WTC11 (cell line): ENCODE measurements around the gene ARL5B.

ENCODE experiments used
- ARID4B ChIP-seq: sonication (generic); formaldehyde crosslinking; IDR thresholded peaks from 2 replicates; pipeline ENCODE4 v1.8.0; 2023; ENCODE audit warnings: missing genetic modification reagents, mild to moderate bottlenecking, borderline replicate concordance
- CBFB ChIP-seq: sonication (generic); formaldehyde crosslinking; IDR thresholded peaks from 2 replicates; pipeline ENCODE4 v1.8.1; 2022; ENCODE audit warnings: mild to moderate bottlenecking, low read depth, missing genetic modification reagents
- CREB1 ChIP-seq: sonication (generic); formaldehyde crosslinking; IDR thresholded peaks from 2 replicates; pipeline ENCODE4 v1.8.0; 2023; ENCODE audit warnings: mild to moderate bottlenecking, missing genetic modification reagents
- CTCF ChIP-seq: fragments of 200-600 bp; IDR thresholded peaks from 2 replicates; pipeline ENCODE4 v1.8.0; 2022; ENCODE audit warnings: antibody characterized with exemption
- FOXJ3 ChIP-seq: sonication (generic); formaldehyde crosslinking; IDR thresholded peaks from 2 replicates; pipeline ENCODE4 v1.9.0; 2021; ENCODE audit warnings: missing genetic modification reagents, mild to moderate bottlenecking, borderline replicate concordance
- MXD4 ChIP-seq: fragments of 250-450 bp; sonication (Bioruptor Pico); IDR thresholded peaks from 2 replicates; pipeline ENCODE4 v1.8.0; 2021; ENCODE audit warnings: mild to moderate bottlenecking, moderate library complexity, borderline replicate concordance
- NFE2L1 ChIP-seq: sonication (generic); formaldehyde crosslinking; IDR thresholded peaks from 2 replicates; pipeline ENCODE4 v1.8.1; 2023; ENCODE audit warnings: missing genetic modification reagents
- NR1H2 ChIP-seq: sonication (generic); formaldehyde crosslinking; IDR thresholded peaks from 2 replicates; pipeline ENCODE4 v1.9.0; 2021; ENCODE audit warnings: mild to moderate bottlenecking, moderate library complexity, missing genetic modification reagents
- RELA ChIP-seq: sonication (generic); formaldehyde crosslinking; IDR thresholded peaks from 2 replicates; pipeline ENCODE4 v1.8.1; 2022; ENCODE audit warnings: missing genetic modification reagents, mild to moderate bottlenecking, borderline replicate concordance
- SOX15 ChIP-seq: fragments of 250-450 bp; sonication (Bioruptor Pico); IDR thresholded peaks from 2 replicates; pipeline ENCODE4 v1.9.0; 2021; ENCODE audit warnings: mild to moderate bottlenecking

- TF ChIP-seq MXD4 (CRISPR knock-in tag) (no peak), CTCF (no peak), CREB1 (CRISPR knock-in tag) (no peak), ARID4B (CRISPR knock-in tag) (no peak), RELA (CRISPR knock-in tag) (no peak), NR1H2 (CRISPR knock-in tag) (no peak), SOX15 (CRISPR knock-in tag) (no peak), FOXJ3 (CRISPR knock-in tag) (no peak), NFE2L1 (CRISPR knock-in tag) (no peak), CBFB (CRISPR knock-in tag) (no peak)
Observed at GRCh38 chr10:18680754-18681153, 21.5 kb downstream of the ARL5B start.
